HG02763 (cell line): ENCODE measurements around the gene SERPINC1.
"Not testable (repeated sequence)": the region's sequence is repeated elsewhere in the genome, so short reads cannot be mapped to it uniquely, and the experiment has no call there.

Experiments
- ATAC-seq: cut with Tn5 transposase; IDR thresholded peaks from one replicate; pipeline ENCODE4 v1.9.1; 2021; ENCODE audit warnings: mild to moderate bottlenecking, moderate library complexity; ENCODE audit not compliant: unreplicated experiment

SERPINC1 gene

DNA sequence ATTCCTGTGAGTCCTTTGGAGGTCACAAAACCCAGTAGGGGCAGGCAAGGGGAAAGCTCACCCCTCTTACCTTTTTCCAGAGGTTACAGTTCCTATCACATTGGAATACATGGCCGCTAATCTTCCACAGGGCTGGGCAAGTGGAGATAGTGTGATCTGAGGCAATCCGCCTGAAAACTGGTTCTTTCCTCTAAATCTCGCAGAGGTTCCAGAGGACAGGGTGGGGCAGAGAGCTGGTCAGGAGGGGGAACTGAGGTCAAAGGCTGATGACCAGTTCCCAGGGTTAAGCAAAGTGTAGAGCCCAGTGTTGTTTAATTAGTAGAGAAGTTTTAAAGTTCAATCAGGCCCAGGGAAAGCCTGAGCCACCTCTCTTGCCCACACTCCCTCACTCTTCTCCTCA is at the start of gene SERPINC1:
SERPINC1 (minus strand) TSS at position 179 of the 400 bp plus-strand sequence; CDS start at position 111, 68 bp downstream.
- no peak for ATAC-seq

DNA sequence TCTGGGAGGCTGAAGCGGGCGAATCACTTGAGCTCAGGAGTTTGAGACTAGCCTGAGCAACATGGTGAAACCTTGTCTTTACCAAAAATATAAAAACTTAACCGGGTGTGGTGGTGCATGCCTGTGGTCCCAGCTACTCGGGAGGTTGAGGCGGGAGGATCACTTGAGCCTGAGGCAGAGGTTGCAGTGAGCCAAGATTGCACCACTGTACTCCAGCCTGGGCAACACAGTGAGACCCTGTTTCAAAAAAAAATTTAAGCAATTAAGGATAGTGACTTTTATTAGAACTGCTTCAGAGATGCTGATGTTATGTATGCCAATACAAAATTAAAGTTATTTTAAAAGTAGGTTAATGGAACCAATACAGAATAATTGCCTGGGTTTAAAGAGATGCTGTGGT is 48.8 kb upstream of the SERPINC1 start:
- not testable (repeated sequence) for ATAC-seq

DNA sequence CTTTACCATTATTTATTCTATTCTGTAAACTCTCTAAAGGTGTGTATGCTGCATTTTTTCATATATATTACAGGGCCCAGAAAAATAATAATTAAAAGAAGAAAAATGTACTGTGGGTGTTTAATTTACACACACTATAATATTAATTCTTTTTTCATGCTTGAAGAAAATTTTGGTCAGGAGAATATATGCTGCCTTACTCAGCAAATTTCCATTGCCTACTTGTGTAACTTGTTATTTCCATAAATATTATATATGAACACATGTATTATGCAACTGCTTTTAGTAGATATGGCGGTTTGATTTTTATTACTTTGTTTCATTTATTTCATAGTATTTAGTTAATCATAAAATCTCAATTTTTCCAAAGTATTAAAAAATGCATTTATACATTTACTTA is 46.4 kb upstream of the SERPINC1 start:
- ATAC-seq: no peak

DNA sequence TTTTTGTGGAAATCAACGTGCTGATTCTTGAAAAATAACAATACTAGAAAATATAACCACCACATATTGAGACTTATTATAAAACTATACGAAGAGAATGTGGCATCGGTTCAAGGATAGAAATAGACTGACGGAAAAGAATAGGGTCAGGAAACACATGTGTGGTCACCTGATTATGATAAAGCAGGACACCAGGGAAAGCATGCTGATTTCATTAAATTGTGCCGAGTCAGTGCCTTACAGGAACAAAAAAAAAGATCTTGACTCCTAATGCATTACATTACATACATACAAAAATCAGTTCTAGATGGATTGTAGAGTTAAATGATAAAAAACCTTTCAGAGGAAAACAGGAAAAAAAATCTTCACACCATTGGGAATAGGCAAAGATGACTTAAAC is 43.5 kb upstream of the SERPINC1 start:
- ATAC-seq: no peak

DNA sequence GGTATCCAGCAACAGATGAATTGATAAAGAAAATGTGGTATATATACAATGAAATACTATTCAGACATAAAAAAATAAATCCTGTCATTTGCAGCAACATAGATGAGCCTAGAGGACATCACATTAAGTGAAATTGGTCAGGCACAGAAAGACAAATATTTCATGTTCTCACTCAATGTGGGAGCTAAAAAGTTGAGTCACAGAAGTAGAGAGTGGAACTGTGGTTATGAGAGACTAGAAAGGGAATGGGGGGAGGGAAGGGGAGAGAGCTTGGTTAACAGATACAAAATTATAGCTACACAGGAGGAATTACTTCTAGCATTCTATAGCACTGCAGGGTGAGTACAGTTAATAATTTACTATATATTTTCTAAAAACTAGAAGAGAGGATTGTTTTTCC is 37.1 kb upstream of the SERPINC1 start:
- no peak for ATAC-seq

- ATAC-seq: no peak
Observed at GRCh38 chr1:173948594-173948993, 31.5 kb upstream of the SERPINC1 start.

- no peak for ATAC-seq
Observed at GRCh38 chr1:173946380-173946921, 29.3 kb upstream of the SERPINC1 start.

GRCh38 chr1:173937062-173937461 is 19.9 kb upstream of the SERPINC1 start:
- ATAC-seq: peak; percentile 35

DNA sequence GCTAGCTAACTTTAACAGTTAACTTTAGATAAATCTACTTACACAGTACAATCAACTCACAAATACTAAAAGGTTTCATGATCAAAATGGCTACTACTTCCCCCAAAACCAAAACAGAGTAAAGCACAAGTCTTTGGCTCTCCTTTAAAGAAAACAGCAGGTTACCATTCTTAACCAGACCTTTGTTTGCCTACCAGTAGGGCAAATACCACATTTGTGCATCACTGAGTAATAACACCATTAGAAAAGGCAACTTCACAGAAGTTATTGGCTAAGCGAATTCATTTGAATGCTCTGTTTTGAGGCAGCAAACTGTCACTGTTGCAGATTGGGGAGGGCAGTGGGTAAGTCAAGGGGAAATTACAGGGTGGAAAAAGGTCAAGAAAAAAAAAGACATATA is 17.3 kb upstream of the SERPINC1 start:
- no peak for ATAC-seq

- not testable (repeated sequence) for ATAC-seq
Observed at GRCh38 chr1:173930541-173930940, 13.4 kb upstream of the SERPINC1 start.

DNA sequence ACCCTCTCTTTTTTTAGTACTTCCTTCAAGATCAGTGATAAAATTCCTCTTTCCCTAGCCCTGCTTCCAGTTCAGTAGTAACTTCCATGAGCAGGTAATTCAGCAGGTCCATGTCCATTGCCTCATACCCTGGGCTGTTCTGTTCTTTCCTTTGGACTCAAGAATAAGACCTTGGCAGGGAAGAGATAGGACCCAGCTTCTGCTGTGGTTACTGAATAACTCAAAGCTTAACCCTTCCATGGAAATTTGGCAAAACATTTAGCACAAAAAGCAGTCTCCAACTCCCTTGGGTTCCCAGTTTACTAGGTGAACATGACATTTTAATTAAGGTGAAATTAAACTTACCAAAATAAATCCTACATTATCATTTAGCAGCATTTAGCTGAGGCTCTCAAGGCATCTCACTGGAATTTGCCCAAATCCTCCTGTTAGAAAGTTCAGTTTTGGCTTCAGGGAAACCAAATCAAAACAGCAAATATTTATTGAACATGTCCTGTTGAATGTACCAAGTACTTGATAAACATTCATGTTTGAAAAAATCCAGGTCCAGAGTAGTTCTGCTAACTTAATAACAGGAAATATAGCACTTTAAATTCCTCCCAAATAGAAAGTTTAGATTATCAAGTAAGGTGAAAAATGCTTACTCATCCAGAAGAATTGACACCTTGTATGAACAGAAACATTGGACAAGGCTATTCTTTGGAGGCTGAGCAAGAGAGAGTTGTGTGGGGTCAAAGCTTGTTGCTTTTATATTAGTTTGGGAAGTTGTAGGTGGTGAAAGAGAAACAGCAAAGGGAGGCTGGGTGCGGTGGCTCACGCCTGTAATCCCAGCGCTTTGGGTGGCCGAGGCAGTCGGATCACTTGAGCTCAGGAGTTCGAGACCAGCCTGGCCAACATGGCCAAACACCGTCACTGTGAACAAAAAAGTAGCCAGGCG is 8.4 kb upstream of the SERPINC1 start:
- no peak for ATAC-seq

DNA sequence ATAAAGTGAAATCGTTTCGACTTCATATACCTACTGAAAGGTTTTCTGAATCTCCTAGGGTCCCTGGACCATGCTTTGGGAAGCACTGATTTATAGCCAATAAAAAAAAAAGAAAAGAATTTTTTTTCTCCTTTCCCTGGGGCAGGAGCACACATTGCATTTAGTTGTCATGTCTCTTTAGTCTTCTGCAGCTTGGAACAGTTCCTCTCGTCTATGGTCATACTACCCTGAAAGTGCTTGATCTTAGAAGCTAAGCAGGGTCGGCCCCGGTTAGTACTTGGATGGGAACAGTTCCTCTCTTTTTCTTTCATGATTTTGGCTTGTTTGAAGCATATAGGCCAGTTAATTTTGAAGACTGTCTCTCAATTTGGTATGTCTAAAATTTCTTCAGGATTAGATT is 3.7 kb upstream of the SERPINC1 start:
- no peak for ATAC-seq

- no peak for ATAC-seq
Observed at GRCh38 chr1:173917635-173918493, 737 bp upstream of the SERPINC1 start.

DNA sequence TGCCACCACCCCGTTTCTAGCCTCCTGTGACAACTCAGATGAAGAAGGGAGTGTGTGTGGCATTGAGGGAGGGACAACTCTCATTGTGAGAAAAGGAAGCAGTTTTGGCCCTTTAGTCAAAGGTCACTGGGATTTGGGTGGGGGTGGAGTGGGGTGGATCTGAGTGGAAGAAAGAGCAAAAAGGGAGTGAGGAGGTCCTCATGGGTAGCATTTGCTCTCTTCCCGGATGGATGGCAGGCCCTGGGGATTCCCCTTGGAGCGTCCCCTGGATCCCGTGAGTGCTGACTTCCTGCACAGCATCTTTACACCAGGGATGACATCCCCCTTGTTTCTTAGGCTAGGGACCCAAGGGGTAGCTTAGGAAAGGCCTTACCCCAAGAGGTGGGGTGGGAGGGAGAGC is 460 bp downstream of the SERPINC1 start:
- no peak for ATAC-seq

GRCh38 chr1:173915596-173915995 is 1.5 kb downstream of the SERPINC1 start:
- ATAC-seq: no peak

DNA sequence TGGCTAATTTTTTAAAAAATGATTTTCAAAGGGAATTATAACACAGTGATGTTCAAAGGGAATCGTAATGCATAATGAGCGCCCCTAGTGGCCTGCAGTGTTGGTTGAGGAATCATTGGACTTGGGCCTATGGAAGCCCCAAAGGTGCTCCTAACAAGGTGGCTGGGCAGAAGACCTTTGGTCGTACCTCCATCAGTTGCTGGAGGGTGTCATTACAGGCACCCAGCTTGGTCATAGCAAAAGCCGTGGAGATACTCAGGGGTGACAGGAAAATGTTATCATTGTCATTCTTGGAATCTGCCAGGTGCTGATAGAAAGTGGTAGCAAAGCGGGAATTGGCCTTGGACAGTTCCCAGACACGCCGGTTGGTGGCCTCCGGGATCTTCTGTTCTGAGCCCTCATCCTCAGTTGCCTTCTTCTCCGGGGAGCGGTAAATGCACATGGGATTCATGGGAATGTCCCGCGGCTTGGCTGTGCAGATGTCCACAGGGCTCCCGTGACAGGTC is 2.7 kb downstream of the SERPINC1 start:
- ATAC-seq: no peak

GRCh38 chr1:173913111-173913510 is 4.0 kb downstream of the SERPINC1 start:
- ATAC-seq: no peak

GRCh38 chr1:173903827-173904531 is 13.1 kb downstream of the SERPINC1 start:
- ATAC-seq: no peak

DNA sequence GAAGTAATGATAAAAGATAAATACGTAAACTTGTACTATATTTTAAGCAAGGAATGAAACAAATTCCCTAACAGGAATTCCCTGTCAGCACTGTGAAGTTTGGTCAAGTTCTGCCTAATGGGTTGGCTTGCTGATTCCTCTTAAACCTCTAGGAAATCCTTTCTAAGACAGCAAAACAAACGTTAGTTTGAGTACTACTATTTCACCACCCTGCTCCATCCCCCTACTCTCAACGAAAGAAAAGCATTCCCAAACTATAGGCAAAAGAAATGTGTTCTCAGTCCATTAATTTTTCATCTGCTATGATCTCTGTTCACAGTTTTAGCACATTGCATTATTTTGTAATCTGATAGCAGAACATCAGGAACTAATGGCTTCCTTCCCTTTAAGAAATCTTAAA is 16.1 kb downstream of the SERPINC1 start:
- ATAC-seq: no peak

- no peak for ATAC-seq
Observed at GRCh38 chr1:173900427-173900826, 16.7 kb downstream of the SERPINC1 start.

- ATAC-seq: no peak
Observed at GRCh38 chr1:173894189-173894588, 22.9 kb downstream of the SERPINC1 start.
